NK-92 (cell line): ENCODE results near the gene TBL1XR1.
"Not testable (repeated sequence)": the region's sequence is repeated elsewhere in the genome, so short reads cannot be mapped to it uniquely, and the experiment has no call there.

ENCODE experiments used
- DNase-seq: peaks from one replicate; lab custom pipeline; 2025; ENCODE audit not compliant: unreplicated experiment; lab: John Stamatoyannopoulos, UW

TBL1XR1 gene

DNA sequence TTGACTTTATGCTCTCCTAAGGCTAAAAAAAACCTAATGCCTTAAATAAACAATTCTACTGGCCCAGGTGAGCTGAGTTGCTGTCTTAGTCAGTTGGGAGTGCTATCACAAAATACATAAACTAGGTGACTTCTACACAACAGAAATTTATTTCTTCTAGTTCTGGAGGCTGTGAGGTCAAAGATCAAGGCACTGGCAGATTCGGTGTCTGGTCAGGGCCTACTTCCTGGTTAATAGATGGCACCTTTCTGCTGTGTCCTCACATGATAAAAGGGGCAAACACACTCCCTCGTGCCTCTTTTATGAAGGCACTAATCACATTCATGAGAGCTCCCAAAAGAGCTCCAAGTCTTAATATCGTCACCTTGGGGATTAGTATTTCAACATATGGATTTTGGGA, 11.5 kb upstream of the TBL1XR1 start:
- no peak for DNase-seq

GRCh38 chr3:177208223-177208622, 10.9 kb upstream of the TBL1XR1 start:
- DNase-seq, result no peak

DNA sequence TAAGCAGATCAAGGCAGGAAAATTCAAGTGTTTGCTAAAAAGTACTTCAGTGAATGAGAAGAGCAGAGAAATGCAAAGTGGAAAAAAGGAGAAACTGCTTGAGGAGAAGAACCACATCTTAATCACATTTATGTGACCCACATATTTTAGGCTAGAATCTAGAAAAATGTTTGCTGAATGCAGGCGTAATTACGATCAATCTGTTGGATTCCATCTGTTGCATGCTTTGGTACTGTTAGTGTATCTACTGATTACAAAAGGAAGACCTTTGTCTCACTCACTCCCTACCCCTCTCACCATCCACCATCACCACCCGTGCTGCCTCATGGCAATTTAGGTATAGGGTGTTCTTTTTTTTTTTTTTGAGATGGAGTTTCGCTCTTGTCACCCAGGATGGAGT, 9.7 kb upstream of the TBL1XR1 start:
- DNase-seq, result no peak

GRCh38 chr3:177203689-177204395, 6.6 kb upstream of the TBL1XR1 start:
- no peak for DNase-seq

- DNase-seq, result not testable (repeated sequence)
Observed at GRCh38 chr3:177203016-177203415, 5.7 kb upstream of the TBL1XR1 start.

DNA sequence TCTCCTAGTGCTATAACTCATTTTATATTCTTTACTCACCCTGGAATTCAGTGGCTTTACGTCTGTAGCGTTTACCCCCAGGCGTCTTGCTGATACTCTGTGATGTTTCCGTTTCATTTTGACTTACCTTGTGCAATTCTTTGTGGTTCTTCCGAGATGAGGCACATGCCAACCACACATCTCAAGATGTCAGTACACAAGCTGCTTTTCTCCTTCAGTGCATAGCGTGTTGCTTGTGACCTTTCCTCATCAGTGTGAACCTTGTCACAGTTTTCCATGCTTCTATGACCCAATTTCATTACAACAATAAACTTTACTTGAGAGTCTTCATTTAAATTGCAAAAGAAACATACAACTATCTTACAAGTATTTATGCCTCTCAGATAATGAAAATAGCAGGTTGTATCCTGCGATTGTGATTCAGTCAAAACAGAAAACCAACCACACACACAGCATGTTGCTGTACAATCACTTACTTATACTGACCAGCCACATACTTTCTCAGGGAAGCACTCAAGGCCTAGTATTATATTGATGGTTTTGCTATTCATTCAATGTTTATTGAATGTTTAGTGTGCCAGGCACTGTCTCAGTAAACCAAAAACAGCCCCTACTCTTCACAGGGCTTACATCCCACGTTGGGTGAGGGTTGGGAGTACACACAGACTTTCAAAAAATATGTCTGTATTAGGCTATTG, 4.6 kb upstream of the TBL1XR1 start:
- DNase-seq, result no peak

DNA sequence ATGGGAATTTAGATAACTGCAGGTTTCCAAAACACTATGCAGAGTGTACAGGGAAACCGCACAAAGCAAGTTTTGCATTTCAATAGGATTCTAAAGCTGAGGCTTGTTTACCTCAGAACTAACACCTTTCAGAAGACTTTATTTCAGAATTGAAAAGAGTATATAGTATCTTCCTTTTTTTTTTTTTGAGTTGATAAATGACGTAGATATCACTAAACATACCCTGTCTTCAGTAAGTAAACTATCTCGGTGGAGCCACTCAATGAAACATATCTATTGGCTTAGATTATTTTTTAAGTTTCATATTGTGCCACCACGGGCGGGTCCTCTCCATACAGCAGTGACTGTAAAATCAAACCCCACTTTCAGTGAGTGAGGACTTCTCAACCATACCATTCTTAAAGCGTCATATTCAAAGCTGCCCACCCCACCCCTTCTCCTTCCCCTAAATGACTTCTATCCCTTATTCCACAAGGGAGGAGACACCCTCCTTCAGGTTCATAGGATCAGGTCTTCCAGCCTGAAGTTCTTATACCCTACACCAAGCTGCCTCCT, 2.0 kb upstream of the TBL1XR1 start:
- no peak for DNase-seq

DNA sequence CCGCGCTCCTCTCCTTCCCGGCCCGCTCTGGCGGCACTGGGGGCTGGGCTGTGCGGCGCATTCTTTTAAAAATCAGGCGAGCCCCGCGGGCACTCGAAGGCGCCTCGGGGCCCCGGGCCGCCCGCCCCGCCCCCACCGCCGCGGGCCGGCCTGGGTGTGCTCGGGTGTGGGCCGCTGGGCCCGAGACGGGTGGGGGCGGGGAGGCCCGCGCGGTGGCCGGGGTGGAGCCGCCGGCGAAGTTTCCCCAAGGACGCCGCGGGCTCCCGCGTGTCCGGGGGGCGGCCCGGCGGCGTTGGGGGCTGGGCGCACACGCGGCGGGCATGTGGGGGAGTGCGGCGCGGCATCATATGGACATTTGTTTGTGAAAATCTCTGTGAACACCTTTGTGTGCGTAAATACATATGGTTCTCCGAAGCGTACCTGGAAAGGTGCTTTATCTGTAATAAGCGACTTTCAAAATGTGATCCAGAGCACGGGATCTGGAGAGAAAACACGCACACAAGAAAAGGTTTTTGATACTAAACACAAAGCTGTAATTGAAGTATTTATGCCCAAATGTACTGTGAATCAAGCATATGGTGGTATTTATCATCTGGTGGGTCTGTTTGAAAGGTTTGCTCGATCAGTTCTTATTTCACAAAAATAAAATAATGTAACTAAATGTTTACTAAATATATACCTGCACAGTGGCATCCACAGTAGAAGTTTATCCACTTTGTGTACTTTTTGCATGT, 612 bp upstream of the TBL1XR1 start:
- DNase-seq, result no peak

GRCh38 chr3:177196456-177197040, 734 bp downstream of the TBL1XR1 start:
- no peak for DNase-seq

DNA sequence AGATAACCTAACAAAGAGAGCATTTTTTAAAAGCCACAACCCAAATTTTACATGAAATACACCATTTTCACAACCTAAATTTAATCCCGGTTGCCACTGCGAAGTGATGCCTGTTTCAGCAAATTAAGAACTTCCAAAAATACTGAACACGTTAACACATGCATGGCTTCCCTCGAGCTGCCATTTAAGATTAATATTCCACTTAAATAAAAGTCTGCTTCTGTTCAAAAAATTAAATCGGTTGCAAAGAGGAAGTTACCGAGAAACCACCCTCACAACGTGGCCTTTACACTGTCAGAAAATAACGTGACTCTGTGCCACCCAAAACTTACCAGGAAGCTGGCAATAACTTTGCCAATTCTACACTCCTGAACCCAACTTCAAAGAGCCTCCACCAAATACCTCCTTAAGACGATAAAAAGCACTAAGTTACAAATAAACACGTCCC, 1.2 kb downstream of the TBL1XR1 start:
- no peak for DNase-seq

DNA sequence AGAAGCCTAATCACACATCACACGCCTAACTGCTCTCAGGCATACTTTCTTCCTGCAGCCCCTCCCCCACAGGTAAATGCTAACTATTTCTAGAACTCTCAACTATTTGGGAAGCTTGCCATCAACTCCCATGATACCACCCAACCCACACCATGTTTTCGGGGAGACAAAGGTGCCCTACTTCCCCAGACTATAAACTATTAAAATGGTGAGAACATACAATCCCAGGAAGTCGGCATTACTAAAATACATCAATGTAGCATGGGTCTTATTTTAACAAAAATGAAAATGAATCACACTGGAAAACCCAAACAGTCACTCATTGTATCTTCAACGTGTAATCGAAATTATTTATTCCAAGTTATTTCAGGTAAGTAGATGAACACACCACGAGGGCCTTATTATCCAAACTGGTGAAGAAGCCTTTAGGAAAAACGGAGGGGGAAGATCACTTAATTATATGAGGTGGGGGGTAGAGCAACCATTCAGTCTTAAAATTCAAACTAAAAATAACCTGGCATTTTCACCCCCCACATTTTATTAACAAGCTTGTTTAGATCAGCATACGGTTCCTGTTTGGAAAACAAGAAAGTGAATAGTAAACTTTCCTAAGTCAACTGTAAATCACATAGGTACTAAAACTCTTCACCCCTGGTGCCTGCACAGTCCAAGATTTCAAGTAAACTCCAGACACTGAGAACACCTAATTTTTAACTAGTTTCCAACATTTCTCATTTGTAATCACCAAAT, 1.9 kb downstream of the TBL1XR1 start:
- no peak for DNase-seq

GRCh38 chr3:177194299-177194698, 3.0 kb downstream of the TBL1XR1 start:
- DNase-seq, result no peak

- no peak for DNase-seq
Observed at GRCh38 chr3:177193688-177194268, 3.5 kb downstream of the TBL1XR1 start.

DNA sequence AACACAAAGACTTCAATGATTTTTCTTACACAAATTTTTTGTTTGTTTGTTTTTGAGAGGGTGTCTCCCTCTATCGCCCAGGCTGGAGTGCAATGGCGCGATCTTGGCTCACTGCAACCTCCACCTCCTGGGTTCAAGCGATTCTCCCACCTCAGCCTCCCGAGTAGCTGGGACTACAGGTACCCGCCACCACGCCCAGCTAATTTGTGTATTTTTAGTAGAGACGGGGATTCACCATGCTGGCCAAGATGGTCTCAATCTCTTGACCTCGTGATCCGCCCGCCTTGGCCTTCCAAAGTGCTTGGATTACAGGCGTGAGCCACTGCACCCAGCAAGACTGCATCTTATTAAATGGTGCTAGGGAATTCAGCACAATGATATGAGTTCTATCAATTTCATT, 4.0 kb downstream of the TBL1XR1 start:
- not testable (repeated sequence) for DNase-seq

DNA sequence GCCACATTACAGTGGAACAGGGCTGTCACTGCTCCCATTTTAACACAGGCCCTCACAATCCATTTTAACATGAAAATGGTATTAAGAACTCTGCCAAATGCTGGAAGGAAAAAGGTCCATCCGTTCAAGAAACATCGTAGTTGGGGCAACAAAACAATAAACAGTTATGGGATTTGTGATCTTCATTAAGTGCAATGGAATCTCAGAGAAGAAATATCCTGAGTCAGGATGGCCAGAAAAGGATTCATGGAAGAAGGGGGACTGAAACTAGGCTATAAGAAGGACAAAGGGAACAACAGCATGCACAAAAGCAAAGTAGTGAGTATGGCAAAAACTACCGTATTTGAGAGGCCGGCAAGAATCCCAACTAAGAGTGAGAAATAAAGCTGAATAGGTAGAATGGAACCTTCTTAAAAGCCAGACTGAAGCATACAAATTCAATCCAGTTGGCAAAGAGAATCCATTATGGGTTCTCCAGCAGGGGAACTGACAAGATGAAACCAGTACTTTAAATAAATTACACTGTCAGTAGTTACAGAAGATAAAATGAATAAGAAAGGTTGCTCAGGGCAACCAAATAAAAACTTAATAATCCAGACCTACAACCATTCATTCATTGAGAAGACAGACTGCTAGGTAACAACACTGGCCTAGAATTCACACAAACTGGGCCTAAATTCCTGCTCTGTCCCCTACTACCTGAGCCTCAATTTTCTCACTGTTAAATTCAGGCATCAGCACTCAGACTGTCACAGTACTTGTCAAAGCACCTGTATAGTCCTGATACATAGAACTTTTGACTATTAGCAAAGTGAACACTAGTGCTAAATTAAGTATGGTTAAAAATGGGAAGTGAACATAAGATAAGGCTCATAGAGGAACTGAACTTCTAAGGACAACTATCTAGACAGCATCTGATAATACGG, 6.3 kb downstream of the TBL1XR1 start:
- DNase-seq, result no peak

GRCh38 chr3:177190184-177190583, 7.1 kb downstream of the TBL1XR1 start:
- DNase-seq, result not testable (repeated sequence)

DNA sequence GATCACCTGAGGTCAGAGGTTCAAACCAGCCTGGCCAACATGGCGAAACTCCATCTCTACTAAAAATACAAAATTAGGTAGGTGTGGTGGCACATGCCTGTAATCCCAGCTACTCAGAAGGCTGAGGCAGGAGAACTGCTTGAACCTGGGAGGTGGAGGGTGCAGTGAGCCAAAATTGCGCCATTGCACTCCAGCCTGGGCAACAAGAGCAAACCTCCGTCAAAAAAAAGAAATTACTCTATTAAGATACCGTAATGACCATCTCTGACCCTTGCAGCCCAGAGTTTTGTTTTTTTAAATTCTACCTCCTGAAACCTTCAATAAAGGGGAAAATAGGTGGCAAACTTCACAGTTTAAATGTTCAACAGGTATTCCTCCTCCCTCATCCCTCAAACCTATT, 9.0 kb downstream of the TBL1XR1 start:
- not testable (repeated sequence) for DNase-seq

DNA sequence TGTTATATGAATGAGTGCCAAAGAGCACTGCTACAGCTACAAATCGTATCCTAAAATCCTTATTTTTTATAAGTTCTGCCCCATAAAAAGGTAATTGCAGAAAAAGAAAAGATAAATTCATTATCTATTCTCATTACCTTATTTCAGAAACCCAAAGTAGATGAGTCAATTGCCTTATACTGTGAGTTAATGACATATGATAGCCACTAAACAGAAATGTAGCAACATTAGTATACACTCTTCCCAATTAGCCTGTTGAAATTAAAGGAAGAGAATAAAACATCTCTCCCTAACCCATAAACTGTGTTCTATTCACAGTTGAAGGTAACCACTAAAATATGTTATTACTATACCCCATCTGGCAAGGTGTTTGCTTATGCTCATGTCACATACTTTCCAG, 11.0 kb downstream of the TBL1XR1 start:
- DNase-seq, result no peak

DNA sequence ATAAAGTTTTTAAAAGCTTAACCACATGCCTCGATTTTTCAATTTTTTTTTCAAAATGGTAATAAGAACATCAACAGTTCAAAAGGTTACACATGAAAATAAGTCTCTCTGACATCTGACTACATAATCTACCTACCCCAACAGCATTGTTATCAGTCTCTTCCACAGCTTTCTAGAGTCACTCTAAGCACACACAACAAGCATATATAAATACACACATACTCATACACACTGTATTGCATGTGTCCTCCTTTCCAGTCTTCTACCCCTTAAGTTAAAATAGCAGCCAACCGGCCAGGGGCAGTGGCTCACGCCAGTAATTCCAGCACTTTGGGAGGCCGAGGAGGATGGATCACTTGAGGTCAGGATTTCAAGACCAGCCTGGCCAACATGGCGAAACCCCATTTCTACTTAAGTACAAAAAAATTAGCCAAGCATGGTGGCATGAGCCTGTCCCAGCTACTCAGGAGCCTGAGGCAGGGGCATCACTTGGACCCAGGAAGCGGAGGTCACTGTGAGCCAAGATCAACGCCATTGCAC, 12.2 kb downstream of the TBL1XR1 start:
- no peak for DNase-seq
